ENCODE results near the gene CLSTN2.

CLSTN2 gene

DNA sequence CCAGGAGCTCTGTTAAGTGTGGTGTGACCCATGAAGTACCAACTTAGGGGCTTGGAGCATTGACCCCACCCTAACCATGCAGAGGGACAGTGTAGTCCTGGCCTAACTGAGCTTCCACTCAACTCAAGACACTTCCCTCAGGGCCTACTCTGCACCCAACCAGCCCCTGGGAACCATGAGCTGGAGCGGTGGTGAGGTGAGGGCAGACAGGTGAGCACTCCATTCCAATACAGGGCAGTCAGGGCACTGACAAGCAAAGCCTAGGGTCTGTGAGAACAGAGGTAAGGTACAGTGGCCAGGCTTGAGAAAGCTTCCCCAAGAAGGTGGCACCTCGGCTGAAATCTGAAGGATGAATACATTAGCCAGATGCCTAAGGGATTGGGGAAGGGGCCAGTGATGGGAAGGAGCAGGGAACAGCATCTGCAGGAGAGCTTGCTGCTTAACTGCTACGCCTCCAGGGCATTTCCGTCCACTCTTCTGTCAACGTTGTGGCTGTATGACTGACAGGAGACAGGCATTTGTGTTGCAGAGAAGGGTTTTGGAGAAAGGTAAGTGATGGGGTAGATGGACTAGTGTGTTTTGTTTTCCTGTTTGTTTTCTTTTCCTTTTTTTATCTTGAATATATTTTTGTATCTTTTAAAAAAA is 499.4 kb downstream of the CLSTN2 start:
- DNase-seq = no peak

DNA sequence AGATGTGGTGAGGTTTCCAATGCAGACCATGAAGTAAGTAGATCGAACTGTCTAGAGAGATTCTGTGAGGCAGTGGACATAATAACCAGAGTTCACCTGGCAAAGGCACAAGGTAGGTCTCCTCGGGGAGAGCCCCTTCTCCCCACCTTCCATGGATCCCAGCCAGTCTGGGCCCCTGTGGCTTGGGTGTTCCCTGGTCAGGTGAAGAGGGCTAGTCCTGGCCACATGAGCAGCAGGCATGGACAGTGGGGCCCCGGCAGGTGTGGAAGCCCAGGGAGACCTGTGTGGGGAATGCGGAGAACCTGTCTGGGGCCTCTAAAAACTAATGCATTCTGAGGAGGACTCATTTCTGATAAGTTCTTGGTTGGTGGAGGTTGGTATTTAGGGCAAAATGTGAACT is 501.4 kb downstream of the CLSTN2 start:
- no peak for DNase-seq

DNA sequence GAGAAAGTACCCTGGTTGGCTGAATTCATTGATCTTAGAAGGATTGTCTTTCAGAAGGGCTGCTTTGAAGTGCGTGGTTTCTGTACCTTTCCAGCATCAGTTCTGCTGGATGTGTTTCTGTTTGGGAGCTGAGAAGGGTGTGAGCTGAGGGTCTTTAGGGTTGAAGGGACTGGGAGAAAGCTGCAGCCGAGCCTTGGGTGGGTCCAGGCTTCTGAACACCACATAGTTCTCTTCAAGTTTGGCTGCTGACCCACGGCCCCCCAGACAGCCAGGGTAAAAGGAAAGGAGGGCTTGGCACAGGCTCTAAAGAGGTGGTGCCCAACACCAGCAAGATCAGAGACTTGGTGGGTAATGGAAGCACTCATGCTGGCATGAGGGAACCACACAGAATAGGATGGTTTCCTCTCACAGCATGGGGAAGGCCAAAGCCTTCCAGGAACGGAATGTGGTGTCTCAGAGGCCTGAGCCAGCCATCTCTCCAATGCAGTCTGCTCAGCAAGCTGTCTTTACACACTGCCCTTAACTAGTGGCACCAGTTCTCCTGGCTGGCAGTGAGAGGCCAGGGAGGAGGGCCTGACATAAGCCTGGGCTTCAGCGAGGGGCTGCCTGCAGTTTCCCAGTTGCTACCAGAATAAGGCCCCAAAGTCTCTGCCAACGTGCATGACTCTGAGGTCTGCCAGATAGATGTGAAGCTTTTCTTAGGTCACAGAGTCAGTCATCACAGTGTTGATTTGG is 503.9 kb downstream of the CLSTN2 start:
- no peak for DNase-seq

DNA sequence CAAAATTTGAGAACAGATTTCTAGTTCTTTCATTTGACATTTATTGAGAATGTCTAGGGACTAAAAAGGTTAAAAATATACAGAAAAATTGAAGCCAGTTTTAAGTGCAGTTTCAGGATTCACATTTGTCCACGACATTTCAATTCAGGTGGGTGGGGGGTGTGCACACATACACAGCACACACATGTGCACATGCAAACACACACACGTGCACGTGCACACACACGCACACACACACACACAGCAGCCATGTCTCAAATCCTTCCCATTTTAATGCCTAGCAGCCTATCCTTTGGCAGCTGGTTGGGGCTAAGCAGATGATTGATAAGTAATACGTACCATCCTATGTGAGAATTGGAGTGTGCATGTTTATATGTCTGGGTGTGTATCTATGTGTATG is 504.5 kb downstream of the CLSTN2 start:
- no peak for DNase-seq

DNA sequence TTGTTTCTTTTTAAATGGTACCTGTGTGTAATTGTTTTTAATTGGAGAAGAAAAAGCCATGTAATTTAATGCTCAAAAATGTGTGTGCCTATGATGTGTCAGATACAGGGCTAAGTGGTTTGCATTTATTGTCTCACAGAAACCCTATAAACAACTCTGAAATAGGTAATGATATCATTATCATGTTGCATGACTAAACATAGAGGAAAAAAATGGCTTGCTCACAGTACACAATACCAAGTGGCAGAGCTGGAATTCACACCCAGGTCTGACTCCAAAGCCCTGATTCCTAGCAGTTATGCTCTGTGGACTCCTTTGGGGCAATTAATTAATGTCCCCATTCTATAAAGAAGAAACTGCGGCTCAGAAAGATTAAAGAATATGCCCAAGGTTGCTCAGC is 505.5 kb downstream of the CLSTN2 start:
- DNase-seq = no peak

DNA sequence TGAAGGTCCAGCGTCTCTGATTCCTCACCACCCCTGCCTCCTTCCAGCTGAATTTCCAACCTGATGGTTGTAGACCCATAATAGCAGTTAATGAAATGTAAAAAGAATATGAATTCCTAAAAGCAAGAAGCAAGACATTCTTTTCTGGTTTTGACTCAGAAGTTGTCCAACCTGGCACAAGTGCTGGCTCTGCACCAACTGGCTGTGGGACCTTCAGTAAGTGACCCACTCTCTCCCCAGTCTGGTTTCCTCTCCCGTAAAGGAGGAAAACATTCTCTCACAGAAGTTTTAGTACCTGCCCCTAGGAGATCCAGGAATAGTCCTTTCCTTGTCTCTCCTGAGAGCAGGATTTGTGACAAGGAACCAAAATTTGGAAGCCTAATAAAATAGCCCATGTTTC is 506.0 kb downstream of the CLSTN2 start:
- no peak for DNase-seq

DNA sequence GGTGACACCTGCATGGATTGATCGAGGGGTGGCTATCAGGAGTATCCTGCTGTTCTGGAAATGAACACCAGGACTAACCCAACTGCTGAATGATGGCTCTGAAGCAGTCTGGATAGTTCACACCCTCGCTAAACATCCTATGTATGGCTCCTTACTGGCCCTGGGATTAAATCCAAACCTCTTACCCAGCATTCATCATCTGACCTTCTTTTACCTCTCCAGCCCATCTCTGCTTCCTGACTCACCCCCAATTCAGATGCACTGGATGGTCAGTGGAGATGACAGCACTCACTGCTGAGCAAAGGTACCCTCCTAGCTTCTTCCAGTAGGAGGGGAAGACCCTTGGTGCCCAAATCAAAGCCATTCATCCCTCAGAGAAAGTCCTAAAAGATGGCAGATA is 507.6 kb downstream of the CLSTN2 start:
- DNase-seq = no peak

DNA sequence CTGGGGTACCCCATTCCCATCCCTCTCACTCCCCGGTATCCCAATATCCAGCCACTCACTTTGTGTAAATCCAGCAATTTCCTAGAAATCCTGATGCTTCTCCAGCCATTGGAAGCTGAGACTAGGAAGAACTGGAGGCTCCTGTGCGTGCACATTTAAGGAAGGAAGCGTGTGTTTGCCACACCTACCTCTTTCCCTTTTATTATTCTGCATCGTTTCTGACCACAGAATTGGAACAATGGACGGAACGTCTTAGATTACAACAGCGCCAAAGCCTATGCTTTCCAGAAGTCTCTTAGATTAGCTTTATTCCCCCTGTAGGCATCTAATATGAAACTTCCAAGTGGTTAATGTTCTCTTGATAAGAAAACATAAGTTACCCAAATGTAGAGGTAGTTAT is 508.1 kb downstream of the CLSTN2 start:
- no peak for DNase-seq

DNA sequence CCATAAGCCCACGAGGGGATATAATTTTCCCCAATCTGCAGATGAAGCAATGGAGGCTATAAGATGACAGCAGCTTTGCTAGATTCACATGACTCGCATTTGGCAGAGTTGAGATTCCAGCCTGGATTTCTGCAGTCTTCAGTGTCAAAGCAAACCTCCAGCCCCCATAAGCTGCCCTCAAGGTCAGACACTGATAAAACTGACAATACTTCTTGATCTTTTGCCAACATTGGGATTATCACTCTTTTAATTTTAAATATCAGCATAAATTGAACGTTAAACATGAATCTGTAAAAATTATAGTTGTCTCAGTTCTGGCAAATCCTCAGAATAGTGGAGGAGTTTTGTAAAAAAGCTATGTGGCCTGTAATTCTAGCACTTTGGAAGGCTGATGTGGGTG is 508.8 kb downstream of the CLSTN2 start:
- DNase-seq = no peak

DNA sequence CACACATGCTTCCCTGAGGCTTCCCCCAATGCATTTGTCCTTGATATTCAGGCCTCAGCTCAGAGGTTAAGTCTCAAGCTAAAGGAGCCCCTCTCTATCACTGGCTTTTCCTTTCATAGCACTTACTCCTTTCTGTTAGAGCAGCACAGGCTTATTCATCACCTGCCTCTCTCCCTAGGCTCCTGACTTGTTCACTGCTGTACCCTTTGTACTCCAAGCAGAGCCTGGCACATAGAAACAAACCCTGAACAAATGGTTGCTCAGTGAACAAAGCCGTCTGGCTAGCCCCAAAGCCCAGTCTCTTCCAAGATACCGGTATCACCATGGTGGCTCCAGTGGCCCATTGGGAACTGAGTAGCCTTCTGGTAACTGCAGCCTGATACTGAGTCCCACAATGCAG is 511.7 kb downstream of the CLSTN2 start:
- no peak for DNase-seq

DNA sequence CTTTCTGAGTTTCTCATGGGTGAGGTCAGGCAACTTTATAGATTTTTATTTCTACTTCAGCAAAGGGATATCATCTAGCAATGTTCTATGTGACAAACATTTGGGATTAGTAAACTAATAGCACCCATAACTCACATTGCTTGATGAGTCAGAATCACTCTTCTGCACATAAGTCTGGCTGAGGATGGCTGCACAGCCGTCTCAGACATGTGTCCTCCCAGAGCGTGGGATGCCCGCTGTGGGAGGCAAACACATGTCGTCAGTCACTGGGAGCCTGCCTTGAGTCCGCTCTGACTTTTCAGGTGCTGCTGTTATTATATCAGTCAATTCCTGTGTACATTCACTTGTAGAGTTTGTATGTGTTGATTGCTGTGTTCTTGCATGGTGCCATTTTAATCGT is 512.2 kb downstream of the CLSTN2 start:
- no peak for DNase-seq

DNA sequence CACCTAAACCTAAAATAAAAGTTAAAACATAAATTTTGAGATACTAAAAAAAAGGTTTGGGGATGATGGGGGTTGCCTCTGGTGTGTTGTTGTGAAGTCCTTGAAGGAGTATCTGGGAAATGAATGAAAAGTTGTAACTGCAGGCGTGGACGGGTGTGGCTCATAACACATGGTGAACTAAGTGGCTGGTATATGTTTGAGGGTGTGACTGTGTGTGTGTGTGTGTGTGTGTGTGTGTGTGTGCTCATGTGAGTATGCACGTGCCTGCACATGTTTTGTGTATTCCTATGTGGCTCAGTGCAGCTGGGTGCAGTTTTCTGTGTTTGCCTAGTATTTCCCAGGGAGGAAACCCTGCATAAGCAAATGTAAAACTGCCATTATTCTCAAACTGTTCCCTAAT is 513.0 kb downstream of the CLSTN2 start:
- DNase-seq = no peak

DNA sequence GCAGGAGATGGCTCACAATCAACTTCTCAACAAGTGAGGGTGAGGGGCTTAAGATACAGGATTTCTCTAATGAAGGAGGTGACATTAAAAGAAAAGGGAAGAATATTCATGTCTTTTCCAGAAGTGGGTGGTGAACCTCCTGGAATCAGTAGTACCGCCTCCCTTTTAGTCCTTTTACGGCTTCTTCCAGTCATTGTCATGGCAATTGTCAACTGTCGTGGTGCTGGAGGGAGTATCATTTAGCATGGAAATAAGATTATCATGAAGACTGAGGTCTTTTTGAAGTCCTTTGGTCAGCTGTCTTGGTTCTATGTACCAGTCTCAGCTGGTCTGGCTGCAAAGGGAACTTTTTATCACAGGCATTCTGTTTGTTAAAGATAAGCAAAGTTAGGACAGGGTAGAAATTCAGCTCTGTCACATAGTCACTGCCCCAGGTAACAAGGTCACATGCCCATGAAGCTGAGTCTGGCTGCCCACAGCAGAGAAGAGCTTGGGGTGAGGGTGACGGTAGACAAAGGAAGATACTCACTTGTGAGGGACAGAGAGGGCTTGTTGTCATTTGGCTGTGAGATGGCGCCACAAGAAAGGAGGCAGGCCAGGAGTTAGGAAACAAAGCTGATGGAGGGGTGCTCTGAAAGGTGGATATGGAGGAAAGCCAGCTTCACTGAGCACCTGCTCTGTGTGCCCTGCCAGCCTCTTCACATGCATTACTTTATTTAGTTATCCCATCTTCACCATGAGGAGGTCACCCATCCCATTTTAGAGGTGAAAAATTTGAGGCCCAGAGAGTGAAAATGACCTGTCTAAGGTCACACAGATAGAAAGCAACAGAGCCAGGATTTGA is 514.6 kb downstream of the CLSTN2 start:
- no peak for DNase-seq

DNA sequence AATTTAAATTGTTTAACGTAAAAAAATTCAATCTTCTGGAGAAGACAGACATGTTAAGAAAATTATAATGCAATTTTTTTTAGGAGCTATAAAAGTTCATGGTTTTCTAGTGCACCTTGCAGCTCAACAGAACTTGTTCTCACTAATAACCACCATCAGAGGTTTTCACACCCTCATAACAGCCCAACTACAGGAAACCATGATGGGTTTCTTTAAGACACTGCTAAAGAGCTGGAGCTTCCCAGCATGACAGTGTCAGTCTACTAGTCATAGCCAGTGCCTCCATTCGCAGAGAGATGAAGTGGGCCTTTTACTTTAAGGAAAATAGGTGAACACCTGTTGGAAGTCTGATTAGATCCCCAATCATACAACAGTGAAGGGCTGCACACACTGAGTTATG is 518.8 kb downstream of the CLSTN2 start:
- no peak for DNase-seq

DNA sequence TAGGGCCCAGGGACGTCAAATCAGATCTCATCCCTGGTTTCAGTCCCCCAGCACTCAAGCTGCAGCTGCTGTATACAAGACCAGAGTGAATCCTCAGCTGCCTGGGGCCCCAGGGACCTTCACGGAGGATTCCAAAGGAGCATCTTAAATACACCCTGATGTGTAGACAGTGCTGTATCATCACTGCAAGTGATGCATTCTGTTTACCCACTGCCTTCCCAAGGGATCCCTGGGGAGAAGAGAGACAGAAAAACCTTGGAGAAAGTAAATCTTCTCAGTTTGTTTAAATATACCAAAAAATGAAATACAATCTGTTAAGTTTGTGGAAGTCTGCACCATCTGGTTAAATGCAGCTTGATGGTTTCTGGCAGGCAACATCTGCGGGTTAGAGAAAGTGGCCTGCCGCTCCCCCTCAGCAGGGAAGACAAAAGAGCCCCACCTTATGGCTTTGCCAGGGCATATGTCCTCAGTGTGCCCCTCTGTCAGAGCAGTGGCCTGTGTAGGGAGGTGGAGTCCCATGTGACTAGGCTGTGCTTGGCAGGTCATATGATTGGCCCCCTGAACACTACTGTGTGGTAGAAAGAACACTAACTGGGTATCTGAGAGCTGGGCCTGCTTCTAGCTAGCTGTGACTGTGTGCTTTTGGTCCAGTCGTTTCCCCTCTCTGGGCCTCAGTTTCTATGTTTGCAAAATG is 520.7 kb downstream of the CLSTN2 start:
- no peak for DNase-seq

DNA sequence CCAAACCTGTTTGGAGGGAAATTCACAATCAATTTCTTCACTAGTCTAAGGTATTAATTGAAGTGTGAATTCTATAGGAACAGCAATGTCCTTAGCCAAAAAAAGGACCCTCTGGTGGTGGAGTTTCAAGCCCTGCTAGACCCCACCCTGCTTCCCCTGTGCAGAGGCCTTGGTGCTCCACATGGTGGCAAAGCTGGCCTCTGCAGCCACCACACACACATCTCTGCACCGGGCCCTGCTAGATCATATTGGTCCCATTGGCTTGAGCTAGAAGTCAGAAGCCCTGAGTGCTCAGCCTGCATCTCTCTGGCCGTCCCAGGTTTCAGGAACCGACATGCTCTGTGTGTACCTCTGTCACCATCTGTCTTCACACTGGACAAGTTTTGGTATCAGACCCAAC is 522.0 kb downstream of the CLSTN2 start:
- no peak for DNase-seq

DNA sequence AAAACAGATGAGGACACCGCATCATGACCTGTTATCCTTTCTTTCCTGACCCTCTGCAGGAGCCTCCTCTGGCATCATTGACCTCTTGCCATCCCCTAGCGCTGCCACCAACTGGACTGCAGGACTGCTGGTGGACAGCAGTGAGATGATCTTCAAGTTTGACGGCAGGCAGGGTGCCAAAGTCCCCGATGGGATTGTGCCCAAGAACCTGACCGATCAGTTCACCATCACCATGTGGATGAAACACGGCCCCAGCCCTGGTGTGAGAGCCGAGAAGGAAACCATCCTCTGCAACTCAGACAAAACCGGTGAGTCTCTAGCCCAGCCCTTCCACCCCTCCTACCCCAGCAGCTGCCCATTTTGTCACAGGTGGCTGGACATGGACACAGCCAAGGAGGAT is 524.5 kb downstream of the CLSTN2 start:
- DNase-seq = no peak

DNA sequence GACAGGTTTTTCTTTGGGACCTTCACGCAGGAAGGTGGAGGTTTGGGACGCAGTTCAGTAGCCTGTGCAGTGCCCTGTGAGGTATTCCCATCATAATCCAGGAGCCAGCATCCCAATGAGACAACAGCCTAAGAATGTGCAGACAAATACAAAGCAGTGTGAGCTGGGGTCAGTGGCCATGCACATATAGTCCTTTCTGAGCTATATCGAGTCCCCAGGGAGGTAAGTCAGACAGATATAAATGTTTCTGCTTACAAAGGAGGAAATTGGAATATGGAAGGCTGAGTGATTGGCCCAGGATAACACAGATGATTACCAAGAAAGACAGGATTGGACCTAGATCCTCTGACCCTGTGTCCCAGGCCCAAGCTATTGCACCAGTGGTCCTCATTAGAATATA is 526.3 kb downstream of the CLSTN2 start:
- no peak for DNase-seq

DNA sequence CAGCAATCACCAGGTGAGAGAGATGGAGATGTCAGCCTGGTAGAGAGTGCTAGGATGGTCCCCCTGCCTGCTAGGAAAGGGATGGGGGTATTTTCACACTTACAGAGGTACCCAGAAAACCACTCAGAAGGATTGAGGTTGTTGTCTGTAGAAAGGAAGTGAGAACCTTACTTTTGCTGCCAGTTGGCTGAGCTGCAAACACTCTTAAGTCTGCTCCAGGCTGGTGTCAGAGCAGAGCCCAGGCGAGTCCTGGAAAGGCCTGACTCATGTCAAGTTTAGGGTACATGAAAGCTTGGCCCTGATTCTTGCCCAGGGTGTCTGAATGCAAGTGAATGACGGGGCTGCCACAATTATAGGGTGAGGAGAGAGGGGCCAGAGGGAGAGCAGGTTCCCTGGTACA is 528.4 kb downstream of the CLSTN2 start:
- DNase-seq = no peak

DNA sequence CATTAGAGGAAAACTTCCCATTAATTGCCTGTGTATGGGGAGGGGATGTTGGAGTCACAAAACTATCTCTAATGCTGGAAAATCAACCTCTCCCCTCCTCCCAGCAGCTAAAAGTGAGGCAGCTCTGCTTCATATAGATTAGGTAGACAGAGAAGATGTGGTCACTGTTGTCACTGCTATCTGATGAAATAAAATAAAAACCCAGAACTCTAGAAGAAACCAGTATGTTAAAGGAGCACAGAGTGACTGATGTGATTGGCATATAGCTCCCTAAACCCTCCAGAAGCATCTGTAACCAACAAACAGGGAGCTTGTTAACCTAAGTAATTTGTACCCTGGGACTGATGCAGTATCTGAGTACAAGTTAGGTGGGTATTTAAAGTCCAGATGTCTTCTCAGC is 531.0 kb downstream of the CLSTN2 start:
- DNase-seq = no peak

DNA sequence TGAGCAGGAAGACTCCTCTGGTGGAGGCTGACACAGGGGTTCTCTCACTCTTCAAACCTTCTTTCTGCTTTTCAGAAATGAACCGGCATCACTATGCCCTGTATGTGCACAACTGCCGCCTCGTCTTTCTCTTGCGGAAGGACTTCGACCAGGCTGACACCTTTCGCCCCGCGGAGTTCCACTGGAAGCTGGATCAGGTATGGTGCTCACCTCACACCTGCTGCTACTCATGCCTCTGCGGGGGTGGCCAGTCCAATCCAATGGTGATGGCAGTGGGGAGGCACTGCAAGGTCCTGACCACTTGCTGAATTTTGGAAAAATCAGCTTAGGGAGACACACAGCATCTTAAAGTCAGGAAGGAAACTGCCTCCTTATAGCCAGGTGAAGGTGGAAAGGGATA is 531.5 kb downstream of the CLSTN2 start:
- DNase-seq = no peak

DNA sequence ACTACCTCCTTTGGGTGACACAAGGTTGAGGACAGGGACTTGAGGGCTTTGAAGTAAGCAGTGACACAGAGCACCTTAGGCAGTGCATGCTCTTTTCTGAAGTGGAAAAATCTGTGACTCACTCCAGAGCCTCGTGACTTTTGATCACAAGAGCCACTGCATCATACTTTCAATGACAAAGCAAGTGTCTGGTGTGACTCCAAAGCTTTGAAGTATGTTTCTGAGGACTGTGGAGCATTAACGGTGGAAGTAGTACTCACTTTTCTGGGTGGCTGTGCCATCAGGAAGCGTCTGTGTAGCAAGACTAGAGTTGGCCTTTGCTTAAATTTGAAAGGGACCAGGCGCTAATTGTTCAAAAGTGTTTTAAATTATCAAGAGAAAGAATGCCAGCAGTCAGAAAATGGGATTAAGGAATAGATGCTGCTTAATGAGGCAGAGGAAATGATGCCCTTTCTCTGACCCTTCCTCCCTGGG is 532.2 kb downstream of the CLSTN2 start:
- no peak for DNase-seq

DNA sequence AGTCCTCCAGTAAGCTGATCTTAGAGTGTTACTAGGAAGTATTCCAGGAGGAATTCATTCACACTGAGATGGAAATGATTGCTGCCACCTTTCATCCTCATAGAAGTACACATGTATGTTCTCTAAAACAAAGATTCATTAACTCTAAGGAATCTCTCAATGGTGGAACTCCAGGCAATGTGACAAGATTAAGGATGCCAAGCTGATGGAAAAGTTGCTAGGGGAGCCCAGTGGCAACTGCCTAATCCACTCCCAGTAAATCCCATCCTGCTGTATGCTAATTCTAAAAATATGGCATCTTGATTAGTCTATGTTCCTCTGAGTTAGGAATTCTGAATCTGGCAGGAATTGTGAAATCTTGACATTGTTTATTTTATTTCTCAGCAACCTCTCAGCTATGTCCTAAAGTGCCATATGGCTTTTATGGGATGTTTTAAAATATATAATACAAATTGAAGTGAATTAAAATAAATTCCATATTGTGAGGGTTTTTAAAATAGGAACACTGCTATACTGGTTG is 532.9 kb downstream of the CLSTN2 start:
- no peak for DNase-seq

All from DMS79 (cell line).